GM21576 (cell line): ENCODE results near the gene RNU6-1.

Experiments used
- ATAC-seq: cut with Tn5 transposase; IDR thresholded peaks from one replicate; pipeline ENCODE4 v1.9.1; 2021; ENCODE audit warnings: mild to moderate bottlenecking, moderate library complexity; ENCODE audit not compliant: unreplicated experiment

RNU6-1 gene

DNA sequence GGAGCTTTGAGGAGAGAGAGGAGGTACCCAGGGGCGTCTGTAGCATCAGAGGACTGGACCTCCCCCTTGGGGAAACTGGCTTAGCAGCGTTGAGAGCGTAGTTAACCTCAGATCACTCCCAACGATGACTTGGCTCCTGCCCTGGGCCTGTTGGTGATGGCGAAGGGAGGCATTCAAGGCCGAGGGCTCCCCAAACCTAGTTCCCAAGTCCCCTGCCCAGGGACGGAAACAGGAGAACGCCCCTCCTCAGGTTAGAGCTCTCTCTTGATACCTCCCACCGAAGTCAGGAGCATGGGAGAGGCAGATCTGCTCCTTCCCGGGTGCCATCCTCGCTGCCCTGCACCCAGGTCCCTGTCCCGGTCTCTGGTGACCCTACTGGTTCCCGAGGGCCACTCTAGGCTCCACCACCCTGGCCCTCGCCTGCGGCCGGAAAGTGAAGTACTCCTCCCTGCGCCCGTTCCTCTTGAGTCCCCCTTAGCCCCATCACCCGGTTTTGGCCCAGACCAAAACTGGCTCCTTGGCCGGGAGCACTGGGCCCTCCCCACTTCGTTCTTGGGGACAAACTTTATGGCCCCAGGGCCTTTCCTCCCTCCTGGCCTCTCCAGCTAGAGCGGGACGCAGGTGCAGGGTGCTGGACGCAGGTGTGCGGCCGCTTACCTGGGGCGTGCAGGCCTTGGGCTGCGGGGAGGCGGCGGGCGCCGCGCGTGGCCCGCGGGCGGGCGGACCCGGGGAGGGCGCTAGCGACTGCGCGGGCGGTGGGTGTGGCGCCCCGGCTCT is 17.1 kb downstream of the RNU6-1 start:
- ATAC-seq, result no peak

DNA sequence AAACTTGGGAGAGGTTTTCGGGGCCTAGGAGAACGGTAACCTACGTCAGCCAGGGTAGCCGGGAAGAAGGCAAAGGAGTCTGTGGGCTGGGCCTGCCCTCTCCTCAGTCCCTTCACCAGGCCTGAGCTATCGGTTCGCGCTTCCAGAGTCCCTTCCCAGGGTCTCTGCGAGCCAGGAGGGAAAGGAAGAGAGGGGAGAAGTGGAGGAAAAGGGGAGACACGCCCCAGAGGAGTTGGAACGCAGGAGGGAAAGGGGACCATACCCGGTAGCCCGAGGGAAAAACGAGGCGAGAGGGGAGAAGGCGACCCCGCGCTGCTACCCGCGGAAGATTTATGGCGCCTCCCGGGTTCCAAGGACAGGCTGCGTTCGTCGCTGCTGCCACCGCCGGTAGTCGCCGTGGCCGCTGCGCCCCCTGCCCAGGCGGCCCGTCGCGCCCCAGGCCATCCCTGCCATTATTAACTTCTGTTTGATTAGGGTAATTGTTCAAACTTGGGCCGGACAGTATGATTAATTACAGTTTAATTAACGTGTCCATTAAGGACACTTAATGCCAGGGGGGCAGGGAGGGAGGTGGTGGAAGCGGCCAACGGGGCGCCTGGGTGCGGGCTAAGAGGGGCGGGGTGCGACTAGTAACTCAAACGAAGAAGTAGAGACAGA is 17.9 kb downstream of the RNU6-1 start:
- ATAC-seq, result no peak

DNA sequence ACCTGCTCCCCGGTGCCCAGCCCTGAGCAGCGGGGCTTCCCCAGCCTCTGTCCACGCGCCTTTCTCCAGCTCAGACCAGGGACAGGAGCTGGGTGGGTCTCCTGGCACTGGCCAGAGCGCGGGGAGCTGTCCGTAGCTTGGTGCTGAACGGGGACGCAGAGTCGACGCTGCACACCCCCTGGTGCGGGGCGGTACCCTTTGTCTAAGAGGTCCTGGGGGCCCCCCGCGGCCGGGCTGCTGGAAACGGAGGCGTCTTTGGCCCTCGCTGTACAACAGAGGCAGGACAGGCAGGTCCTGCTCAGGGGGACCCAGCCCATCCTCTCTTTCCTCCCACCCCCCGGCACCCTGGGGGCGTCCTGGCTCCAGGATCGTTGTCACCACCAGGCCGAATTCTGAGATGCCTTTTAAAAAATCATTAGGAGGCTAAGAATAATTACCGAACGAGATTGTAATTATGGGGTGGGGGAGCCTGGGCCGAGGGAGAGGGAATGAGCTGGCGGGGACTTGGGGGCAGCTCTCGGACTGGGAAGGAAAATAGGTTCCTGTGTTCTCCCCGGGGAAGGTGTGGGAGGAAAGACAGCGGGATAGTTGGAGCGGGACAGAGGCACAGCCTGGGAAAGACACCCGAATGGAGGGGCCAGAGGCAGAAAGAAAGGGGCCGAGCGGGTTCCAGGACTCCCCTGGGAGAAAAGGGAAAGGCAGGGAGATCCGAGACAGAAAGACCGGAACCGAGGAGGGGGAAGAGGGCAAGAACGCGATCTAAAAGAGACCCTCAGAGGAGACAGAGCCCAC is 18.7 kb downstream of the RNU6-1 start:
- no peak for ATAC-seq

DNA sequence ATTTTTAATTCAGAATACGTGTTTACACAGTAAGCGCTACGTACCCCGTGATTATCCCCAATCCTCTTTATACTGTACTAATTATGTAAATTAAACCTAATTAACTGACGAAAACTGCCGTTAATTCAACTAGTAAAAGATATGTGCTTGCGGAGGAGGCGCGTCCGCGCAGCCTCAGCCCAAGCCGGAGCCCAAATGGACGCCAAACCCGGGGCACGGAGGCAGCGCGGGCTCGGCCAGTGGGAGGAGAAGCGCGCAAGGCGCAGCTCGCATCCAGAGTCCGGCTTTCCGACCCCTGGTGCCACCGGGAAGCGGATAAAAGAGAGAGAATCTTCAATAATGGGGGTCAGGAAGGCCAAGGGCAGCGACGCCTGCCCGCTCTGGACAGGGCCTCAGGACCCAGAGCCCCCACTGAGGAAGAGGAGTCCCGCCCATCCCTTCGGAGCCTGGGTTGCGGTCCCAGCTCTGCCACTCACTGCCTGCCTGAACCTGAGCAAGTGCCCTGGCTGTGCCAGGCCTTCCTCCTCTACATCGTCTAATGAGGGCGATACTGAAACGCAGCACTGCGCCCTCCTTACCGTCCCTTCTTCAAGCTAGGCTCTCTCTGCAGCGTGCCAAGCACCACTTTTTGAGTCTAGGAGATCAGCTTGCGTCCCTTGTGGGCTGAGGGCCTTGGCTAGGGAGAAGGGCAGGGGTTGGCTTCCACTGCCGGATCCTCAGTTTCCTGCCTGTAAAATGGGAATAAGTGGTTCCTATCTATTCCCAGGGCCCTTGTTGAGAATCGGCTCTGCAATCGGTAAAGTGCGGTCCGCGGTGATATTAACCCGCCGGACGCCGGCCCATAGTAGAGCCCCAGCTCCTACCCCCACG is 19.5 kb downstream of the RNU6-1 start:
- no peak for ATAC-seq

DNA sequence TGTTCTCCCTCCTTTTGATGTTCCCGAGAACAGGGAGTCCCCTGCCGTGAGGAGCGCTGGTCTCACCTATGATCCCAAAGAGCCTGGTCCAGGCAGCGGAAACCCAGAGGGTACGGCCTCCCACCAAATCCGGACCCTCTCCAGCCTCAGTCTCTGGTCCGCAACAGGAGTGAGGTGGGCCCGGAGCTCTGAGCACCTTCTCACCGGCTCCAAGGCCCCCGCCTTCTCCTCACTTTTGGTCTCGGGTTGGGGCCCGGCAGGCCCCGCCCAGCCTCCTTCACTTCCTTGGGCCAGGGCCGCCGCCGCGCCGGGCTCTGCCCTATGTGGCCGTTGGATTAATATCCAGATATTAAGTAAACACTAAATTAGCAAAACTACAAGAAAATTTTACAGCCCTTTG is 20.2 kb downstream of the RNU6-1 start:
- no peak for ATAC-seq

DNA sequence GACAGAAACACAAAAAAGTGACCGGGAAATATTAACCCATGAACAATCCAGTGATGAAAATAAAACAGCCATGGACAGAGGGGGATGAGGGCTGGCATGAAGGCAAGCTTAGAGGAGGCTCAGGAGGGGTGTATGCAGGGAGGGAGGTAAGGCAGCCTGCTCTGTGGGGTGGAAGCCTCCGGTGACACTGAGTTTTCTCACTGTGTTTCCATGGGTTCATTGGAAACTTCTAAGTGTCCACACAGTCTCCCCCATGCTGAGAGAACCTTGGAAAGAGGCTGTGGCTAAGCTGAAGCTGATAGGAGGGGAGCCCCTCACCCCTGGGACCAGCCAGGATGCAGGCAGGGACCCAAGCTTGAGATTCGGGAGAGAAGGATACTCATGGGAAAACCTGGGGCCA is 21.4 kb downstream of the RNU6-1 start:
- no peak for ATAC-seq

DNA sequence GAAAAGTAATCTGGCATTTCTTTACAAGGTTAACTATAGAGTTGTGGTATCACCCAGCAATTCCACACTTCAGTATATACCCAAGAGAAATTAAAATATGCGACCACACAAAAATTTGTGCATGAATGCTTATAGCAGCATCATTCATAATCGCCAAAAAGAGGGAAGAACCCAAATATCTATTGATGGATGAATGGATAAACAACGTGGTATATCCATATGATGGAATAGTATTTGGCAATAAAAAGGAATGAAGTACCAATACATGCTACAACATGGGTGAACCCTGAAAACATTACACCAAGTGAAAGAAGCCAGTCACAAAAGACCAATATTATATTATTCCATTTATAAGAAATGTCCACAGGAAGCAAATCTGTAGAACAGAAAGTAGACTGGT is 23.2 kb downstream of the RNU6-1 start:
- ATAC-seq, result no peak

DNA sequence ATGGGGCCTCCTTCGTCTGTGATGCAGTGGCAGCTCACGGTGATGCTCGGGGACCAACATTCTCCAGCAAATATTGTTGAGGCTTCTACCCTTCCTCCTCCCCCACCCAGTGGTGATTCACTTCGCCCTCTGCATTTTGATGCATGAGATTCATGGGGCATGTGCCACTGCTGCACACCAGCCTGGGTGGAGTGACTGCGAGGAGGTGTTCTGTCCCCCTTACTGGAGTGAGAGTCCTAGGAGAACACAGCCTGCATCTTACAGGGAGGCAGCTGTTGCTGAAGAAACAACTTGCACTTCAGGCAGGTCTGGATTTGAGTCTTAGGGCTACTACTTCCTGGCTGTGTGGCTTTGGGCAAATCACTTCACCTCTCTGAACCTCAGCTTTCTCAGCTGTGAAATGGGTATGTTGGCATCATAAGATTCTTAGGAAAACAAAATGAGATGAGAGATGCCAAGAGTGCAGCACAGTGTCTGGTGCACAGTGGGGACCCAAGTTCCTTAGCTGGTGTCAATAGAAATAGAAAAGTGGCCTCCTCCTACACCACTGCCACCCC is 24.7 kb downstream of the RNU6-1 start:
- ATAC-seq, result no peak

DNA sequence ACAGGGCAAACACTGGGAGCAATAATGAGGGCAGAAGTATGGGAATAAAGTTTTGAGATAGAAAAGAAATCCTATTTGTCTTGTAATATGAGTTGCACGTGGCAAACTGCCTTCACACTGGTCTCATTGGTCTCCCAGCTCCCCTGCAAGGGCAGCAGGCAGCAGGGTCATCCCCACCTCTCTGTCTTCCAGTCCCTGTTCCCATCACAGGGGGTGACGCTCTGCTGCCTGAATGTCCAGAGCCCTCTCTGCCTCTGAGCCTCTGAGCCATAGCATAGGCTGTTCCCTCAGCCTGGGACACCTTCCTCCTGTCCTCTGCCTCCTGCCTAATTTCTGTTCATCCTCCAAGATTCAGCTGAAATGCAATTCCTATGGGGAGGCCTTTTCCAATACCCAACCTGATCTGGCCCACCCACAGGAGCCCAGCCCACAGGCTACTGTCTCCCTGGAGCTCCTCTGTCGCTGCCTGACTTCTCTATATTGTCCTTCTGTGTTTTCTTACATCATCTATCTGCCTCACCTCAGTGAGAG is 26.7 kb downstream of the RNU6-1 start:
- no peak for ATAC-seq

DNA sequence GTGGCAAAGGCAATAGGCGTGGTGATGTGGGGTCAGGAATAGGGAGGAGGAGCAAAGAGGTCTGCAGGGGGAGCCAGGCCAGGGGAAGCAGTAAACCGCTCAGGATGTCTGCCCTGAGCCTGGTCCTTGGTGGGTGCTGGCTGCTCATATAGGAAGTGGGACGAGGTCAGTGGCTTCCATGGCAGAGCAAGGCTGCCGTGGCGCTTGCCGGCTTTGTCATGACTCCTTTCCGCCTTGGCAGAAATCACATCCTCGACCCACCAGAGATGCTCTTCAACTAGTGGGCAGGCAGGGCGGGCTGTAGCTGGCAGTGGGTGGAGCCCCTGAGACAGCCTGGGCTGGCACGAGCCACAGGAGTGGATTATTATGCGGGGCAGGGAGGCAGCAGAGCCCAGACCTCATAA is 27.6 kb downstream of the RNU6-1 start:
- ATAC-seq, result no peak

DNA sequence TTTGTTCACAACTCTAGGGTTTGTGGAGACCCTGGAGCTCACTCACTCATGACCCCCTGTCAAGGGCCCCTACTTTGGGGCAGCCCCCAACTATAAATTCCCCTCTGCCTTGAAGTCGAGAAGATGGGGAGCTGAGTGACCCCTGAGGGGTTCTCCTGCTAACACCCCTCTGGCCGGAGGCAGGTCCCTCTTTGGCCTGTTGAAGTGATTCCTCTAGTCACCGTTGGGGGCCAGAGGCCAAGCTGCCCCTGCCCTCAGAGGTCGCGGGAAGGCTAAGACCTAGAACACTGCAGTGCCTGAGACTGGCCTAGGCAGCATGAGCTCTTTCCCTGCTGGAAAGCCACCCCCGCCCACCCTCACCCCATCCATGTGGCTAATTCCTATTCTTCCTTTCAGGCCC is 30.0 kb downstream of the RNU6-1 start:
- ATAC-seq, result no peak

DNA sequence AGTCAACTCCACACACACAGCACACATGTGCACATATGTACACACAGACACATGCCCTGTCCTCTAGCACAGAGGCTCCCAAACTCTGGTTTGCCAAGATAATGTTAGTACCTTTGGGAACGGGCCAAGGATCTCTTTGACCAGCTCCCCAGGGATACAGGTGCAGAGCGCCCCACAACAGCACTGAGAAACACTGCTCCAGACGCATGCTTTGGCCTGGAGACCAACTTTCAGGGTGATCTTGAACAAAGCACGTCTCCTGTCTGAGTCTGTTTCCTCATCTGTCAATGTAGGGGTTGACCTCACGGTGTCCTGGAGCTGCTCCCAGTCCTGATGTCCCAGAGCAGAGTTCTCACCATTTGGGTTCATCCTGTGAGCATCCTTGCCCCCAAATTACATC is 30.4 kb downstream of the RNU6-1 start:
- no peak for ATAC-seq

DNA sequence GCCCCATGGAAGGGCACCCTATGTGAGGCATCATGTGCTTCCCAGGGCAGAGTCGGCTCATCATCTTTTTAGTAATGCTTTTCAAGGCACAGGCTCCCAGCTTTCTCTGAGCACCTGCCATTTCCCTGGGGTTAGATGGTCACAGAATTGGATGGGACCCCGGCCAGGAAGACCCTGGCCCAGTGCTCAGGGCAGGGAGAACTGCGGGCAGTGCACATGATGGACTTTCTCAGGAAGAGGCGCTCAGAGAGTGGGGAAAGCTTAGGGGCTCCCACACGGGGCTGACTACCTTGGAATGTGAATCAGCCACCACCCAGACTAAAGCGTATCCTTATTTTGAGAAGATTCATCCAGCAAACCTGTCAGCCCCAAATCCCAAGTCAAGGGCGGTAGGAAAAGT is 31.0 kb downstream of the RNU6-1 start:
- ATAC-seq, result no peak

DNA sequence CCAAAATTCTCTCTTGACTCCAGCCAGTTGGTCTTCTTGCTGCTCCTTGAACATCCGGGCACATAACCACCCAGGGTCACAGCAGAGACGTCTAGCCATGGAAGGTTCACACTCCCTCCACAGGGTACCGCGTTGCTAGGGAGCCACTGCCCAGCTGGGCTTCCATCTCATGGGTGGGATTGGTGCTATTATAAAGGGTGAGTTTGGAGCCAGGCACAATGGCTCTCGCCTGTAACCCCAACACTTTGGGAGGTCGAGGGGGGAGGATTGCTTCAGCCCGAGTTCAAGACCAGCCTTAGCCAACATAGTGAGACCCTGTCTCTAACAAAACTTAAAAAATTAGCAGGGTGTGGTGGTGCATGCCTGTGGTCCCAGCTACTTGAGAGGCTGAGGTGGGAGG is 32.0 kb downstream of the RNU6-1 start:
- no peak for ATAC-seq

DNA sequence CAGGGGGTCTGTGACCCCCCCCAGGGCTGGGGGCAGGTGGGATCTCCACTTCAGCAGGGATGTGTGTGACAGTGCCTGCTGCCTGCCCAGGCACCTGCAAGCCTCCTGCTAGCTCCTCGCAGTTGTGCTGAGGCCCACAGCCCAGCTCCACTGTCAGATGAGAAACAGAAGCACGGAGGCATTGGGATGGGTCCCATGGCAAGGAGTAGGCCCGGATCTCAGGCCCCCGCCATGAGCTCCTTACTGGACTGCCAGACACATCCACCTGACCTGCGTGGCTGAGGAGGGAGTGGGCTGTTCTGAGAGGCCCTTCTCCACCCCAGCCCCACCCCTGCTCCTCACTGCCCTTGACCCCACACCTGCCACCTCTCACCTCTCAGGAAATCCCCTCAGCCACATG is 32.7 kb downstream of the RNU6-1 start:
- no peak for ATAC-seq

DNA sequence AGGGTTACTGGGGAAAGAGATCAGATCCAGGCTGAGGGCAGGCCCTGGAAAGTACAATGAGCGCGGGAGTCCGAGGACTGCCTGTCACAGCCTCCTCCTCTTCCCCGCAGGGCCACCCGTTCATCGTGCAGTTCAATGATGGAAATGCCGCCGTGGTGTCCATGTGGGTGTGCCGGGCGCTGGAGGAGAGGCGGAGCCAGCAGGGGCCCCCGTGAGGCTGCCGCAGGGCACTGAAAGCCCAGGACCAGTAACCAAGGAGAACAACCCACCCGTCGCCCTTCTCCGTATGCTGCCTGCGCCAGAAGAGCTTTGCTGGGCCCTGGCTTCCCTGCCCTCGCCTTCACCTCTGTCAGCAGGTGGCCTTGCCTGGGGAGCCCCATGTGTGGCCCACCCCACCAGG is 33.3 kb downstream of the RNU6-1 start:
- no peak for ATAC-seq

DNA sequence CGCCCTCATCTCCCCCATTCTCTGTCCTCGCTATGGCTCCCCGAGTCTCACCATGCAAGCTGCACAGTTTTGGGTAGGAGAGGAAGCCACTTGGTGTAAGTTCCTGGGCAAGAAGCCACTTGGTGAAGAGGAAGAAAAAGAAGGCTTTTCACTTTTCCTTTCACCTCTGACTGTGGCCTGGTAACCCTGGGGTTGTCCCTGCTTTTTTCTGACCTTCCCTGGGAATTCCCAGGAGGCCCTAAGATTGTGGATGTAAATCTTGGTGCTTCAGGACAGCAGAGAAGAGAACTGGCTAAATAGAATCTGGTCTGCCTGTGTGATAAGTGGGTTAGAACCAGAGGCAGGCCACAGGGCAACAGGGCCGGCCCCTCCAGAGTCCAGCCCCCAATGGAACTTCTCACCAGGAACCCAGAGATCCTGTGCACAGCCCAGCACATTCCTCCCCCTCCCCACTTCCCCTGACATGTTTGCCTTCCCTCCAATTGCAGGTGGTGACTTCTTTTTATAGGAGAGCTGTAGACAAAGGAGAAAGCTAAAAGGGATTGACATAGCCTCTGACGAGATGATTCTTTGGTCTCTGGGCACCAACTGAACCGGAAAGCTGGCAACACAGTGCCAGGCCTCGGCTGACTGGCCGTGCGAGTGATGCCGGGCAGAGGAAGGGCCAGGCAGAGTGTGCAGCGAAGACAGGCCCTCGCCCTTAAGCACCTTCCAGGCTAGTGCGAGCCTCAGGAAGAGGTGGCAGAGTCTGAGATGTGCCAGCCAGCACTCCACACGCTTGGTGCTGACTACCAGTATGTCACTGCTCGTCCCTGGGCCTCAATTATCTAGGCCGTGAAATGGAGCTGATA is 34.0 kb downstream of the RNU6-1 start:
- ATAC-seq, result no peak

DNA sequence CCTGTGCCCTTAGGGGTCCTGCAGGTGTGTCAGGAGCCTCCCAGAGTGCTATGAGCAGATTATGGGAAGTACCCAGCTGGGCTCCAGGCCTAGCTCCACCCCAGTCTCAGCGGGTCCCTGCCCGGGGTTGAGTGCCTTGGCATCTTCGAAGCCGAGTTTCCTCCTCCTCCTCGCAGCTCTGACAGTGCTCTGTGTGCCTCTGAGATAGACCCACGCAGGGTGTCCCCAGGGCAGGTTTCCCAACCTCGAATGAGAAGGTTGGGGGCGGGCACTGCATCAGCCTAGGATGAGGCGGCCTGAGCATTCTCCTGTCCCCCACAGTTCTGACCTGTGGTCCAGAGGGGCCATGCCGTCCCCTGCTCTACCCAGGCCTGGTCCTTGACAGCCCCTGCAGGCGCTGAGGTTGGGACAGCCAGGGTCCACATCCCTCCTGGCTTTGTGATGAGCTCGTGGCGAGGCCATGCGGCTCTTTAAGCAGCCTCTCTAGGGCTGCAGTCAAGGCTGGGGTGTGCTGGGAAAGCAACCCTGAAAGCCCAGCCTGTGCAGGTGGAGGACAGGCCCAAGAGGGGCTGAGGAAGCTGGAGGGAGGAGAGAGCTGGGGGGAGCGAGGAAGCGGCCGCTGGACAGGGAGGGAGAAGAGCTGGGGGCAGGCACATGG is 34.7 kb downstream of the RNU6-1 start:
- no peak for ATAC-seq
